Central memory CD8-positive, alpha-beta T cell (primary cell): Measurements from ENCODE around the gene XPR1.
"Not testable (repeated sequence)": the region's sequence is repeated elsewhere in the genome, so short reads cannot be mapped to it uniquely, and the experiment has no call there.

Source experiments
- ATAC-seq: fragments of 150-1000 bp; cut with Tn5 transposase; replicated peaks from 2 replicates; pipeline ENCODE4 v1.10.0; 2022; ENCODE audit warnings: mild to moderate bottlenecking, moderate FRiP score, moderate number of reproducible peaks; ENCODE audit not compliant: poor library complexity, severe bottlenecking; ENCODE audit errors: extremely low read depth
- DNase-seq, 2 donors: peaks; one replicate each; pipeline ENCODE4 v3.0.0; 2021; ENCODE audit warnings: low spot score in 2 of 2
- H3K27ac Mint-ChIP-seq: one replicate; pipeline ENCODE4 v1.8.0; 2022; ENCODE audit warnings: low read depth, mild to moderate bottlenecking, moderate library complexity, mixed read lengths
- H3K27me3 Mint-ChIP-seq: one replicate; pipeline ENCODE4 v1.8.0; 2022; ENCODE audit warnings: mixed read lengths
- H3K36me3 Mint-ChIP-seq: one replicate; pipeline ENCODE4 v1.8.0; 2022; ENCODE audit warnings: mild to moderate bottlenecking, moderate library complexity, mixed read lengths; ENCODE audit not compliant: insufficient read depth
- H3K4me1 Mint-ChIP-seq: one replicate; pipeline ENCODE4 v1.8.0; 2022; ENCODE audit warnings: mixed read lengths
- H3K4me3 Mint-ChIP-seq: one replicate; pipeline ENCODE4 v1.8.0; 2022; ENCODE audit warnings: mild to moderate bottlenecking, moderate library complexity, mixed read lengths
- H3K9me3 Mint-ChIP-seq: one replicate; pipeline ENCODE4 v1.8.0; 2022; ENCODE audit warnings: mixed read lengths

XPR1 gene

GRCh38 chr1:180711260-180711659 lies 79.4 kb downstream of the XPR1 start:
- H3K36me3 Mint-ChIP-seq, result not testable (repeated sequence)

GRCh38 chr1:180720753-180721152 lies 88.9 kb downstream of the XPR1 start:
- no peak overlapping the region for H3K4me3 Mint-ChIP-seq
- DNase-seq (no peak), ATAC-seq (no peak)
- H3K27ac Mint-ChIP-seq, result no peak overlapping the region
- H3K9me3 Mint-ChIP-seq, result no peaks in the 10 kb centered on the region
- H3K27me3 Mint-ChIP-seq, result no peaks in the 10 kb centered on the region
- peaks cover 12% of the 10 kb centered on the region for H3K4me1 Mint-ChIP-seq
- H3K36me3 Mint-ChIP-seq, result peaks cover 4% of the 10 kb centered on the region

More at GRCh38 chr1:180711260-180711659, 79.4 kb downstream of the XPR1 start:
- not testable (repeated sequence) for ATAC-seq, H3K27ac Mint-ChIP-seq, H3K9me3 Mint-ChIP-seq, H3K4me3 Mint-ChIP-seq, DNase-seq, H3K27me3 Mint-ChIP-seq
- peaks cover 28% of the 10 kb centered on the region for H3K4me1 Mint-ChIP-seq

- no peak for ATAC-seq
- Mint-ChIP-seq H3K4me3 (no peak overlapping the region), H3K4me1 (peaks cover 5% of the 10 kb centered on the region), H3K27me3 (no peaks in the 10 kb centered on the region), H3K36me3 (peaks cover 8% of the 10 kb centered on the region), H3K9me3 (no peaks in the 10 kb centered on the region), H3K27ac (no peak overlapping the region)
- no peak for DNase-seq
Observed at GRCh38 chr1:180722586-180722985, 90.8 kb downstream of the XPR1 start.

- no peak overlapping the region for H3K4me3 Mint-ChIP-seq
- H3K9me3 Mint-ChIP-seq, result no peaks in the 10 kb centered on the region
- no peak overlapping the region for H3K27ac Mint-ChIP-seq
- no peaks in the 10 kb centered on the region for H3K27me3 Mint-ChIP-seq
- no peak for DNase-seq
- no peak for ATAC-seq
- peaks cover 5% of the 10 kb centered on the region for H3K36me3 Mint-ChIP-seq
- H3K4me1 Mint-ChIP-seq, result peaks cover 5% of the 10 kb centered on the region
Observed at GRCh38 chr1:180724055-180724454, 92.2 kb downstream of the XPR1 start.

- not testable (repeated sequence) for H3K9me3 Mint-ChIP-seq, H3K4me1 Mint-ChIP-seq, H3K36me3 Mint-ChIP-seq
Observed at GRCh38 chr1:180726024-180726423, 94.2 kb downstream of the XPR1 start.

GRCh38 chr1:180727751-180728150 lies 95.9 kb downstream of the XPR1 start:
- H3K4me1 Mint-ChIP-seq, H3K9me3 Mint-ChIP-seq, DNase-seq, H3K4me3 Mint-ChIP-seq, H3K36me3 Mint-ChIP-seq, H3K27ac Mint-ChIP-seq, ATAC-seq, H3K27me3 Mint-ChIP-seq: not testable (repeated sequence)

More at GRCh38 chr1:180726024-180726423, 94.2 kb downstream of the XPR1 start:
- not testable (repeated sequence) for H3K27me3 Mint-ChIP-seq, H3K27ac Mint-ChIP-seq, ATAC-seq, H3K4me3 Mint-ChIP-seq, DNase-seq

DNA sequence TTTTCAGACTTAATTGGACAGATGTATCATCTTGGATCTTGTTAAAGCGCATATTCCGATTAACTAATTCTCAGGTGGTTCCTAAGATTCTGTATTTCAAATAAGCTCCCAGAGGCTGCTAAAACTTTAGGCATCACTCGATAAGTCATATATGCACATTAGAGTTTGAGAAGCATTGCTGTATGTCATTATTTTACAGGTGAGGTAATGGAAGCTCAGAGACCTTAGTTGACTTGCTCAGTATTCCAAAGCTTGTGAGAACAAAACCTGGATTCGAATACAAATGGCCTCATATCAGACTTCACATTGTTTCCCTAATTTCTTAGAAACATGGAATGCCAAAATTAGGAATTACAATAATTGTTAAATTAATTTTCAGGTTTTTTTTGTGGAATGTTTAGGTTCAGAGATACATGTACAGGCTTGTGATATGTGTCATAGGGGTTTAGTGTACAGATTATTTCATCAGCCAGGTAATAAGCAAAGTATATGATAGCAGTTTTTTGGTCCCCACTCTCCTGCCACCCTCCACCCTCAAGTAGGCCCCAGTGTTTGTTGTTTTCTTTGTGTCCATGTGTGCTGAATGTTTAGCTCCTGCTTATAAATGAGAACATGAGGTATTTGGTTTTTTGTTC lies 96.8 kb downstream of the XPR1 start:
- Mint-ChIP-seq H3K9me3 (peaks cover 10% of the 10 kb centered on the region), H3K36me3 (peaks cover 4% of the 10 kb centered on the region), H3K27ac (no peak overlapping the region), H3K4me1 (no peaks in the 10 kb centered on the region), H3K27me3 (no peaks in the 10 kb centered on the region), H3K4me3 (no peak overlapping the region)
- ATAC-seq (no peak), DNase-seq (no peak)

DNA sequence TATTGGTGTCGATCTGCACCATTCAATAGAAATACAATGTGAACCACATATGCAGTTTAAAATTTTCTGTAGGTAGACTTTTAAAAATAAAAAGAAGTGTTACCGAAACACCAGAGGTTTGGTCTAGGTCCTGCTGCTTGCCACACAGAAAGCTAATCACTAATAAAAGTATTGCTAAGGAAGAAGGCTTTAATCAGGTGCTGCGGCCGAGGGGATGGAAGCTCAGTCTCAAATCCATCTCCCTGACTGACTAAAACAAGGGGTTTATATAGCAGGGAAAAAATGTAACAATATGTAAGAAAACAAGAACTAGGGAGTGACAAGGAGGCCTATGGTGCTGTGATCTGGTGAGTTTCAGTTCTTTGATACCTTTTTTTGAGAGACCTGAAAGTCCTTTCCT lies 99.3 kb downstream of the XPR1 start:
- no peak for DNase-seq
- Mint-ChIP-seq H3K9me3 (peaks cover 26% of the 10 kb centered on the region), H3K4me3 (no peak overlapping the region), H3K27ac (no peak overlapping the region), H3K36me3 (peaks cover 3% of the 10 kb centered on the region), H3K4me1 (peaks cover 5% of the 10 kb centered on the region), H3K27me3 (no peaks in the 10 kb centered on the region)
- ATAC-seq, result no peak

DNA sequence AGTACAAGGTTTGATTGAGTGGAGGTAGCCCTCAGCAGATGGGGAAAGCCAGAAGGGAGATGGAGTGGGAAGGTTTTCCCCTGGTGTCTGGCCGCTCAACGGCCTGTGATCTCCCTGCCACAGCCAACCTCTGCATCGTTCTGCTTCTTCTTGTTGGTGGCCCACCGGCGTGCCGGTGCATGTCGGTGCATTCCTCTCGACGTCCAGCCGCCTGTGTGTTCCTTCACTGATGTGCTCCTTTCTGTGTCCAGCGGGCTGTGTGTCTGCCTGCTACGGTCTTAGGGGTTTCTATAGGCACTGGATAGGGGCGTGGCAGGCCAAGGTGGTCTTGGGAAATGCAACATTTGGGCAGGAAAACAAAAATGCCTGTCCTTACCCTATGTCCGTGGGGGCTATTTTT lies 101.0 kb downstream of the XPR1 start:
- DNase-seq (no peak), ATAC-seq (no peak)
- H3K36me3 Mint-ChIP-seq, result no peaks in the 10 kb centered on the region
- peaks cover 15% of the 10 kb centered on the region for H3K4me1 Mint-ChIP-seq
- no peaks in the 10 kb centered on the region for H3K27me3 Mint-ChIP-seq
- H3K27ac Mint-ChIP-seq, result no peak overlapping the region
- H3K4me3 Mint-ChIP-seq, result no peak overlapping the region
- H3K9me3 Mint-ChIP-seq, result peaks cover 27% of the 10 kb centered on the region

DNA sequence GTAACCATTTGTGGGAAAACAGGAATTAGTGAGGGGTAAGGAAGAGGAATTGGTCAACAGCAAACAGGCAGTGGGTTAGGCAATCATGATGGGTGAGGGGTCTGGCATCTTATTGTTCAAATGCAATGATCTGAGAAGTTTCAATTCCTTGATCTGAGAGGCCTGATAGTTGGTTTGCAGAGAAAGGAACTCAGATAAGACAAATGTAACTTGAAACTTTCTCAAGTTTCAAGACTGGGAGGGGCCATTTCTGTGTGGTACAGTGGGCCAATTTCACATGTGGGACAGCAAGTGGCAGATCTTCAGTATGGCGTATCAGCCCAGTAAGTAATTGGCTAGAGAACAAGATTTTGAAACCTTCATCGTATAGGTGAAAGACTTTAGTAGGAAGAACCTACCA lies 102.5 kb downstream of the XPR1 start:
- H3K27ac Mint-ChIP-seq, result no peak overlapping the region
- H3K36me3 Mint-ChIP-seq, result no peaks in the 10 kb centered on the region
- ATAC-seq (no peak), DNase-seq (no peak)
- H3K4me3 Mint-ChIP-seq, result no peak overlapping the region
- H3K27me3 Mint-ChIP-seq, result no peaks in the 10 kb centered on the region
- peaks cover 27% of the 10 kb centered on the region for H3K9me3 Mint-ChIP-seq
- H3K4me1 Mint-ChIP-seq, result peaks cover 15% of the 10 kb centered on the region

GRCh38 chr1:180742663-180743062 lies 110.8 kb downstream of the XPR1 start:
- Mint-ChIP-seq H3K36me3 (no peaks in the 10 kb centered on the region), H3K27me3 (no peaks in the 10 kb centered on the region), H3K4me1 (peaks cover 16% of the 10 kb centered on the region), H3K4me3 (no peak overlapping the region), H3K9me3 (peaks cover 8% of the 10 kb centered on the region), H3K27ac (no peak overlapping the region)
- ATAC-seq (no peak), DNase-seq (no peak)

GRCh38 chr1:180743868-180744267 lies 112.0 kb downstream of the XPR1 start:
- H3K36me3 Mint-ChIP-seq, result no peaks in the 10 kb centered on the region
- no peak overlapping the region for H3K27ac Mint-ChIP-seq
- peaks cover 14% of the 10 kb centered on the region for H3K4me1 Mint-ChIP-seq
- ATAC-seq (no peak), DNase-seq (no peak)
- H3K27me3 Mint-ChIP-seq, result no peaks in the 10 kb centered on the region
- no peak overlapping the region for H3K4me3 Mint-ChIP-seq
- peaks cover 8% of the 10 kb centered on the region for H3K9me3 Mint-ChIP-seq

GRCh38 chr1:180745098-180745497 lies 113.3 kb downstream of the XPR1 start:
- no peak for DNase-seq
- Mint-ChIP-seq H3K27me3 (no peaks in the 10 kb centered on the region), H3K9me3 (peaks cover 8% of the 10 kb centered on the region), H3K27ac (no peak overlapping the region), H3K36me3 (no peaks in the 10 kb centered on the region), H3K4me3 (no peak overlapping the region), H3K4me1 (peaks cover 14% of the 10 kb centered on the region)
- ATAC-seq, result no peak
